CD1c-positive myeloid dendritic cell (primary cell): ENCODE data around the gene LUC7L2.
"Not testable (repeated sequence)": the region's sequence is repeated elsewhere in the genome, so short reads cannot be mapped to it uniquely, and the experiment has no call there.

Experiments
- DNase-seq: peaks from one replicate; pipeline ENCODE4 v3.0.0-alpha.2; 2016; ENCODE audit errors: extremely low spot score

LUC7L2 gene

DNA sequence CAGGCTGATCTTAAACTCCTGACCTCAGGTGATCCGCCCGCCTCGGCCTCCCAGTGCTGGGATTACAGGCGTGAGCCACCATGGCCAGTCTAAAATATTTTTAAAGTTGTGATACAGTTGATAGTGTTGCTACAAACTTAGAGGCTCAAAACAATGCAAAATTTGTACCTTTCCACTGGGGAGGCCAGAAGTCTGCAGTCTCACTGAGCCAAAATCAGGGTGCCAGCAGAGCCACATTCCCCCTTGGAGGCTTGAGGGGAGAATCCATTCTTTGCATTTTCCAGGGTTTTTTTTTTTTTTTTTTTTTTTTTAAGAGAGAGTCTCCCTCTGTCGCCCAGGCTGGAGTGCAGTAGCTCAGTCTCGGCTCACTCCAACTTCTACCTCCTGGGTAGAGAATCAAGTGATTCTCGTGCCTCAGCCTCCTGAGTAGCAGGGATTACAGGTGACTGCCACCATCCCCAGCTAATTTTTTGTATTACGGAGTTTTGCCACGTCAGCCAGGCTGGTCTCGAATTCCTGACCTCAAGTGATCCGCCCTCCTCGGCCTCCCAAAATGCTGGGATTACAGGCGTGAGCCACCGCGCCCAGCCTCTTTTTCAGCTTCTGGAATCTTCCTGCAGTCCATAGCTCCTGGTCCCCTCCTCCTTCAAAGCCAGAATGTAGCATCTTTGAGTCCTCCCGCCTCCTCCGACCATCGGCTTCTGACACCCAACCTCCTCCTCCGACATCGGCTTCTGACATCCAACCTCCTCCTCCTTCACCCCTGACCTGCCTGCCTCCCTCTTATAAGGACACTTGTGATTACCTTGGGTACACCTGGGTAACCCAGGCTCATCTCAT is 86.6 kb downstream of the LUC7L2 start:
- no peak for DNase-seq

GRCh38 chr7:139450851-139451250 is 91.2 kb downstream of the LUC7L2 start:
- DNase-seq = no peak

GRCh38 chr7:139451638-139452037 is 91.9 kb downstream of the LUC7L2 start:
- peak; percentile 4 for DNase-seq

- DNase-seq = no peak
These were observed 93.4 kb downstream of the LUC7L2 start for GRCh38 chr7:139452958-139453672.

DNA sequence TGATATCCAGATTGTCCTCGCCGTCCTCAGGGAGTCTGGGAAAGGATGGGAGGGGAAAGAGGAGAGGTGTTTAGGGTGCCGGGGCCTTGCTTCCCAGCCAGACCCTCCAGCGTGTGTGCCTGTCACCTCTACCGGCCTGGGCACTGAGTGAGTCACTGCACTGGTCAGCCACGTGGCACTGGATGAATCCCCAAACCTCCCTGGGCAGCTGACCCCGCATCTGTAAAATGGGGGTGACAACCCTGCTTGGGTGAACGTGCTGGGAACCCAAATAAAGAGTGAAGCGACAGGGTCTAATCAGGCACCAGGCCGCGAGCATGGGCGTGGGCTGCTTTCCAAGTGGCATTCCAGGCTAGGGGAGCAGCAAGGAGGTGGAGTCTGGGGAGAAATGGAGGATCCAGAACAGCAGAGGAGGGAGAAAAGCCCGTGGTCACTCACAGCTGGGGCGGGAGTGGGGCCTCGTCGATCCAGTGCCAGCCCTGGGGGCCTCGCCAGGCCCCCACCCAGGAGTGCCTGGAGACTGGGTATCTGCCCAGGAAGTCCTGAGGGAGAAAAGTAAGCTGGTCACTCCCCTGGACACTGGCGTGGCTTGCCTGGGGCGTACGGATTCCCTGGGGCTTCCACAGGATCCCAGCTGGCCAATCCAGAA is 94.1 kb downstream of the LUC7L2 start:
- no peak for DNase-seq

DNA sequence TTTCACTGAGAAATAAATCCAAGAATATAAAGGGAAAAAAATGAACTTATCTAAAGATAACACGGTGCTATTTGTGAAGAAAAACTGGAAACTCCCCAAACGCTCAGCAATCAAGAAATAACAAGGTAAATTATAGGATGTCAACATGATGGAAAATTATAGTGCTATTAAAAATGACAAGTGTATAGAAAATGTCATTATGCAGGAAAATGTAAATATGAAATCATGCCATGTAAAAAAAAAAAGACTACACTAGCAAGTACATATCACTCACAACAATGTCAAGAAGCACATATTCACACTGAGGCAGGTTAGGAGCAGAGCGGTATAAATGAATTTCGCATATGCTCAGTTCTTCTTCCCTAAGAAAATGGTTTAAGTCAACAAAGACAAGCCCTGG is 96.1 kb downstream of the LUC7L2 start:
- DNase-seq = no peak

DNA sequence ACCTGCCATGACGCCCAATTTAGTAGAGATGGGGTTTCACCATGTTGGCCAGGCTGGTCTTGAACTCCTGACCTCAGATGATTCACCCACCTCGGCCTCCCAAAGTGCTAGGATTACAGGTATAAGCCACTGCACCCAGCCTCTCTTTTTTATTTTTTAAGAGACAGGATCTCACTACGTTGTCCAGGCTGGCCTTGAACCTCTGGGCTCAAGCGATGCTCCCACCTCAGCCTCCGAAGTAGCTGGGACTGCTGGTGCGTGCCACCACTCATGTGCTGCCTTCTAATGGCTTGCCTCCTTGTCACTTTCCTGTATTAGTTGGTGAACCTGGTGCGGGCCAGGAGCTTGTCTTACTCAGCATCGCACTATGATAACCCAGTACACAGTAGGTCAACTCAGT is 96.8 kb downstream of the LUC7L2 start:
- DNase-seq = no peak

GRCh38 chr7:139457153-139457946 is 97.7 kb downstream of the LUC7L2 start:
- DNase-seq = no peak

GRCh38 chr7:139463421-139463820 is 103.7 kb downstream of the LUC7L2 start:
- DNase-seq = not testable (repeated sequence)

DNA sequence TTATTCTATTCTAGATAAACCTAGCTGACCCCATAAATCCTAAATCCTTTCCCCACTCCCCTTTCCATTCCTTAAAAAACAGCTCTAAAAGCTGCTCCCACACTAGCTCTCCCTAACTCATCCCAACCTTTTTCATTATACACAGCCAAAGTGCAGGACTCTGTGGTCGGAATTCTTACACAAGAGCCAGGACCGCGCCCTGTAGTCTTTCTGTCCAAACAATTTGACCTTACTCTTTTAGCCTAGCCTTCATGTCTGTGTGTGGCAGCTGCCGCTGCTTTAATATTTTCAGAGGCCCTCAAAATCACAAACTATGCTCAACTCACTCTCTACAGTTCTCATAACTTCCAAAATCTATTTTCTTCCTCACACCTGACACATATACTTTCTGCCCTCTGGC is 104.8 kb downstream of the LUC7L2 start:
- DNase-seq = not testable (repeated sequence)

DNA sequence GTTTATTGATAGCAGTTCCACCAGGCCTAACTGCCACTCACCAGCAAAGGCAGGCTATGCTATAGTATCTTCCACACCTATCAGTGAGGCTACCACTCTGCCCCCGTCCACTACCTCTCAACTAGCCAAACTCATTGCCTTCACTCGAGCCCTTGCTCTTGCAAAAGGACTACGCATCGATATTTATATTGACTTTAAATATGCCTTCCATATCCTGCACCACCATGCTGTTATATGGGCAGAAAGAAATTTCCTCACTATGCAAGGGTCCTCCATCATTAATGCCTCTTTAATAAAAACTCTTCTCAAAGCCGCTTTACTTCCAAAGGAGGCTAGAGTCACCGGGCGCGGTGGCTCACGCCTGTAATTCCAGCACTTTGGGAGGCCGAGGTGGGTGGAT is 105.4 kb downstream of the LUC7L2 start:
- DNase-seq = not testable (repeated sequence)

DNA sequence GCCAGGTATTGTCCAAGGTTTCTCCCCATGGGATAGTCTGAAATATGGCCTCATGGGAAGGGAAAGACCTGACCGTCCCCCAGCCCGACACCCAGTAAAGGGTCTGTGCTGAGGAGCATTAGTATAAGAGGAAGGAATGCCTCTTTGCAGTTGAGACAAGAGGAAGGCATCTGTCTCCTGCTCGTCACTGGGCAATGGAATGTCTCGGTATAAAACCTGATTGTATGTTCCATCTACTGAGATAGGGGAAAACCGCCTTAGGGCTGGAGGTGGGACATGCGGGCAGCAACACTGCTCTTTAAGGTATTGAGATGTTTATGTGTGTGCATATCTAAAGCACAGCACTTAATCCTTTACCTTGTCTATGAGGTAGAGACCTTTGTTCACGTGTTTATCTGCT is 108.0 kb downstream of the LUC7L2 start:
- DNase-seq = not testable (repeated sequence)

DNA sequence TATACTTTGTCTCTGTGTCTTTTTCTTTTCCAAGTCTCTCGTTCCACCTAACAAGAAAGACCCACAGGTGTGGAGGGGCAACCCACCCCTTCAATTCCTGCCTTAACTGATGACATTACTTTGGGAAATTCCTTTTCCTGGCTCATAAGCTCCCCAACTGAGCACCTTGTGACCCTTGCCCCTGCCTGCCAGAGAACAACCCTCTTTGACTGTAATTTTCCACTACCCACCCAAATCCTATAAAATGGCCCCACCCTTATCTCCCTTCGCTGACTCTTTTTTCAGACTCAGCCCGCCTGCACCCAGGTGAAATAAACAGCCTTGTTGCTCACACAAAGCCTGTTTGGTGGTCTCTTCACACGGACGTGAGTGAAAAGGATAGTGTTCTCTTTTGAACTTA is 108.6 kb downstream of the LUC7L2 start:
- not testable (repeated sequence) for DNase-seq

DNA sequence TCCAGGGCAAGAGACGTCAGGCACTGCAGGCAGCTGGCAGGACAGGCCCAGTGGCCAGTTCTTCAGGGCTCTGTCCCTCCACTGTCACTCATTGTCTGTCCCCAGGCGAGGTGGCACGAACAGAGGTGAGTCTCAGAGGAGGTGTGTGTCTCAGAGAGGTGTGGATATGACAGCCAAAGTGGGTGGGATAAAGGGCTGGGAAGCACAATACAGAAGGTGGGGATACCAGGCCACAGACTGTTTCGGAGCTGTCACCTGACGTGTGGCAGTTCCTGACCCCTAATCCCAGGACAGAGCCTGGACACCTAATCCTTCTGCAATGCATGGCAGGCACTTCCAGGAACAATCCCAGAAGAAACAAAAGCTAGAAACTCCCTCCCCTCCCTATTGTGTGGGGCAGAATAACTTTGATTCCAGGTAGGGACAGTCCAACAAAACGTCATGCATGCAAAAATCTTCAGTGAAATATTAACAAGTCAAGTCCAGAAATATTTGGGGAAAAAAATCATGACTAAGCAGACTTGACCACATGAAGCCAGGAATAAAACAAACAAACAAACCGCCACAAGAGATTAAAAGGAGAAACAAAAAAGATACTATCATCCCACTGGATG is 112.2 kb downstream of the LUC7L2 start:
- no peak for DNase-seq
